K562 (cell line): Measurements from ENCODE around the gene ORMDL3. TPM values are rescaled to one million over a fixed set of nuclear protein-coding genes. Genes with fewer than 3 reads are reported as not detected.

Source experiments
- ATF1 ChIP-seq, 2 experiments: fragments of 450-650 bp in 1 of 2; IDR thresholded peaks; 2 replicates each; pipeline ENCODE4 v1.6.1; 2016; ENCODE audit warnings: missing compliant biosample characterization in 1 of 2, missing genetic modification characterization in 1 of 2
- CAMTA2 ChIP-seq: fragments of 250-450 bp; sonication (Bioruptor Pico); conservative IDR thresholded peaks from 2 replicates; pipeline ENCODE4 v1.5.1; 2022
- CBX5 ChIP-seq: IDR thresholded peaks from 2 replicates; pipeline ENCODE4 v1.6.1; 2014; ENCODE audit warnings: low read depth, borderline replicate concordance
- HDAC2 ChIP-seq: fragments of 450-650 bp; IDR thresholded peaks from 2 replicates; pipeline ENCODE4 v1.6.1; 2016; ENCODE audit warnings: mild to moderate bottlenecking
- HMG20B ChIP-seq: fragments of 250-450 bp; sonication (Bioruptor Pico); IDR thresholded peaks from 2 replicates; pipeline ENCODE4 v1.5.0; 2021; ENCODE audit warnings: mild to moderate bottlenecking
- HNRNPK ChIP-seq: fragments of 200-400 bp; formaldehyde crosslinking; IDR thresholded peaks from one replicate; pipeline ENCODE4 v1.6.1; 2018; ENCODE audit warnings: mild to moderate bottlenecking, low read depth, low read length; ENCODE audit not compliant: poor library complexity, severe bottlenecking
- KDM1A ChIP-seq, 2 experiments: fragments of 450-650 bp; IDR thresholded peaks; 2 replicates each; pipeline ENCODE4 v1.6.1; 2016; ENCODE audit warnings: mild to moderate bottlenecking in 2 of 2
- KDM5B ChIP-seq: fragments of 200-600 bp; sonication (generic); IDR thresholded peaks from 2 replicates; pipeline ENCODE4 v1.6.1; 2012; ENCODE audit warnings: low read depth, mild to moderate bottlenecking, moderate library complexity, low read length, control low read depth, inconsistent platforms; ENCODE audit not compliant: insufficient replicate concordance
- NFYB ChIP-seq: IDR thresholded peaks from 2 replicates; pipeline ENCODE4 v1.6.1; 2011; ENCODE audit warnings: mild to moderate bottlenecking, moderate library complexity; ENCODE audit not compliant: insufficient read length; ENCODE audit errors: extremely low read depth
- POLR2H ChIP-seq: IDR thresholded peaks from 2 replicates; pipeline ENCODE4 v1.6.1; 2016; ENCODE audit warnings: missing genetic modification characterization, low read depth, mild to moderate bottlenecking, control low read depth, missing compliant biosample characterization, moderate library complexity
- PTTG1 ChIP-seq: fragments of 450-650 bp; IDR thresholded peaks from 2 replicates; pipeline ENCODE4 v1.6.1; 2016; ENCODE audit warnings: low read depth, mild to moderate bottlenecking, missing genetic modification characterization, missing compliant biosample characterization
- RBM25 ChIP-seq: fragments of 200-400 bp; formaldehyde crosslinking; IDR thresholded peaks from 2 replicates; pipeline ENCODE4 v1.6.1; 2018; ENCODE audit warnings: low read length, low read depth, moderate library complexity; ENCODE audit not compliant: severe bottlenecking
- TGIF2 ChIP-seq: sonication (generic); formaldehyde crosslinking; IDR thresholded peaks from 2 replicates; pipeline ENCODE4 v1.8.1; 2022; ENCODE audit warnings: mild to moderate bottlenecking, missing genetic modification reagents, moderate library complexity
- U2AF2 ChIP-seq: fragments of 200-400 bp; formaldehyde crosslinking; optimal IDR thresholded peaks from 2 replicates; pipeline ENCODE3; 2017; ENCODE audit warnings: low read depth, mild to moderate bottlenecking, low read length
- WHSC1 ChIP-seq: IDR thresholded peaks from one replicate; pipeline ENCODE4 v1.6.1; 2012; ENCODE audit warnings: low read length, control low read depth, inconsistent platforms
- ZBTB8A ChIP-seq: fragments of 450-650 bp; IDR thresholded peaks from 2 replicates; pipeline ENCODE4 v1.6.1; 2018; ENCODE audit warnings: mild to moderate bottlenecking, moderate library complexity; ENCODE audit not compliant: partially characterized antibody
- ZNF316 ChIP-seq: fragments of 450-650 bp; IDR thresholded peaks from 2 replicates; pipeline ENCODE4 v1.6.1; 2016
- polyA plus RNA-seq, 8 experiments: library from polyadenylated mRNA; depleted of rRNA in 4 of 8; stranded (reverse) in 5 of 8; unstranded in 3 of 8; fragments of >200 nt; fragmentation: Nextera tagmentation in 2 of 8; fragmentation: Illumina TruSeq in 1 of 8; extraction: Ambion mirVana in 2 of 8; extraction: Trizol in 1 of 8; gene quantifications; 2 replicates each; pipeline versions ENCODE4 v1.2.1 to v1.2.3, GENCODE V29; 2011 to 2014; ENCODE audit warnings: inconsistent platforms in 1 of 8, missing spikeins in 1 of 8
- total RNA-seq, 7 experiments: library from RNA; depleted of rRNA in 6 of 7; stranded (reverse); fragments of >200 nt in 6 of 7; fragmentation: Illumina TruSeq in 2 of 7; extraction: Trizol in 2 of 7; gene quantifications; 2 replicates each; pipeline versions ENCODE4 v1.2.1 to v1.2.3, GENCODE V29; 2011 to 2021; ENCODE audit warnings: low replicate concordance in 1 of 7
- TF ChIP-seq, protein P1 (sequence below), 2 experiments: fragments of 450-650 bp; IDR thresholded peaks; 2 replicates each; pipeline ENCODE4 v1.6.1; 2018; ENCODE audit warnings: mild to moderate bottlenecking in 2 of 2, low read depth in 1 of 2; ENCODE audit not compliant: partially characterized antibody in 2 of 2
- TF ChIP-seq, protein P2 (sequence below): fragments of 450-650 bp; conservative IDR thresholded peaks from 2 replicates; pipeline ENCODE4 v1.6.1; 2016; ENCODE audit warnings: missing genetic modification characterization, low read depth, mild to moderate bottlenecking, control low read depth, missing compliant biosample characterization
- TF ChIP-seq, protein P3 (sequence below): fragments of 450-650 bp; conservative IDR thresholded peaks from 2 replicates; pipeline ENCODE4 v1.6.1; 2016; ENCODE audit warnings: missing genetic modification characterization, low read depth, mild to moderate bottlenecking, missing compliant biosample characterization, moderate library complexity

Gene ORMDL3
- total and polyA plus RNA-seq, 9 of the 15 experiments (the other 6 are each of a cell fraction or from before 2014, with no cell fraction given): 2.7 to 57.4 (median 27.1) TPM

DNA sequence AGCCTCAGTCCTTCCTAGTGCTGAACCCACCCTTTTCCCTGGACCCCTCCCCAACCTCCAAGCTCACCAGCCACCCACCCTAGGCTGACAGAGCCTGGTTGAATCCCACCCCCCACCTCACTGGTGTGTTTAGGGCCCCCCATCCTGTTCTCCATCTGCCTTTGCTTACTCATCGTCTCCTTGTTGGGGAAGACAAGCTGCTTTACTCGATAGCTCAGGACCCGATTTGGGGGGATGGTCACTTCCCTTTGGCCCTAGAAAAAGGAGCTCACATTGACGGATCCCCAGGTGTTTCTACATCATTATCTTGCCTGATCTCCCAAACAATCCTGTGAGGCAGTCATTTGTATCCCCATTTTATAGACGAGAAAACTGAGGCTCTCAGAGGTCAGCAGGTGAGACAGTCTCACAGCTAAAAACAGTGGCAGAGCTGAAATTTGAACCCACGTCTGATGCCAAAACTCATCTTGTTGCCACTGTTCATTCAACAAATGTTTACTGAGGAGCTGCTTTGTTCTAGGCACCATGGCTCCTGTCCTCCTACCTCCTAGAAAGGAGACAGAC is 18.5 kb downstream of the ORMDL3 start (continued):
- TF ChIP-seq ATF1 (CRISPR knock-in tag; IDR thresholded peaks at IDR 0.05) (no peak), ATF1 (tag; IDR thresholded peaks at IDR 0.05) (no peak), HDAC2 (0 out of 2 replicates have a peak, but pooled peaks have one; percentile 22), ZBTB8A (no peak), HNRNPK (no peak), POLR2H (tag) (no peak), KDM1A (IDR thresholded peaks at IDR 0.05) (peak; percentile 52 to 75), NFYB (no peak), U2AF2 (no peak), HMG20B (no peak), KDM5B (no peak), CBX5 (no peak), PTTG1 (tag) (no peak), WHSC1 (no peak), RBM25 (peak; percentile 90), TGIF2 (CRISPR knock-in tag) (no peak), CAMTA2 (no peak), ZNF316 (no peak)
- TF ChIP-seq, protein P1, sequence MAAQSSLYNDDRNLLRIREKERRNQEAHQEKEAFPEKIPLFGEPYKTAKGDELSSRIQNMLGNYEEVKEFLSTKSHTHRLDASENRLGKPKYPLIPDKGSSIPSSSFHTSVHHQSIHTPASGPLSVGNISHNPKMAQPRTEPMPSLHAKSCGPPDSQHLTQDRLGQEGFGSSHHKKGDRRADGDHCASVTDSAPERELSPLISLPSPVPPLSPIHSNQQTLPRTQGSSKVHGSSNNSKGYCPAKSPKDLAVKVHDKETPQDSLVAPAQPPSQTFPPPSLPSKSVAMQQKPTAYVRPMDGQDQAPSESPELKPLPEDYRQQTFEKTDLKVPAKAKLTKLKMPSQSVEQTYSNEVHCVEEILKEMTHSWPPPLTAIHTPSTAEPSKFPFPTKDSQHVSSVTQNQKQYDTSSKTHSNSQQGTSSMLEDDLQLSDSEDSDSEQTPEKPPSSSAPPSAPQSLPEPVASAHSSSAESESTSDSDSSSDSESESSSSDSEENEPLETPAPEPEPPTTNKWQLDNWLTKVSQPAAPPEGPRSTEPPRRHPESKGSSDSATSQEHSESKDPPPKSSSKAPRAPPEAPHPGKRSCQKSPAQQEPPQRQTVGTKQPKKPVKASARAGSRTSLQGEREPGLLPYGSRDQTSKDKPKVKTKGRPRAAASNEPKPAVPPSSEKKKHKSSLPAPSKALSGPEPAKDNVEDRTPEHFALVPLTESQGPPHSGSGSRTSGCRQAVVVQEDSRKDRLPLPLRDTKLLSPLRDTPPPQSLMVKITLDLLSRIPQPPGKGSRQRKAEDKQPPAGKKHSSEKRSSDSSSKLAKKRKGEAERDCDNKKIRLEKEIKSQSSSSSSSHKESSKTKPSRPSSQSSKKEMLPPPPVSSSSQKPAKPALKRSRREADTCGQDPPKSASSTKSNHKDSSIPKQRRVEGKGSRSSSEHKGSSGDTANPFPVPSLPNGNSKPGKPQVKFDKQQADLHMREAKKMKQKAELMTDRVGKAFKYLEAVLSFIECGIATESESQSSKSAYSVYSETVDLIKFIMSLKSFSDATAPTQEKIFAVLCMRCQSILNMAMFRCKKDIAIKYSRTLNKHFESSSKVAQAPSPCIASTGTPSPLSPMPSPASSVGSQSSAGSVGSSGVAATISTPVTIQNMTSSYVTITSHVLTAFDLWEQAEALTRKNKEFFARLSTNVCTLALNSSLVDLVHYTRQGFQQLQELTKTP (IDR thresholded peaks at IDR 0.05; ENCODE audit: low read depth in 1 of 2, partially characterized antibody in 2 of 2): no peak
- TF ChIP-seq, protein P2, sequence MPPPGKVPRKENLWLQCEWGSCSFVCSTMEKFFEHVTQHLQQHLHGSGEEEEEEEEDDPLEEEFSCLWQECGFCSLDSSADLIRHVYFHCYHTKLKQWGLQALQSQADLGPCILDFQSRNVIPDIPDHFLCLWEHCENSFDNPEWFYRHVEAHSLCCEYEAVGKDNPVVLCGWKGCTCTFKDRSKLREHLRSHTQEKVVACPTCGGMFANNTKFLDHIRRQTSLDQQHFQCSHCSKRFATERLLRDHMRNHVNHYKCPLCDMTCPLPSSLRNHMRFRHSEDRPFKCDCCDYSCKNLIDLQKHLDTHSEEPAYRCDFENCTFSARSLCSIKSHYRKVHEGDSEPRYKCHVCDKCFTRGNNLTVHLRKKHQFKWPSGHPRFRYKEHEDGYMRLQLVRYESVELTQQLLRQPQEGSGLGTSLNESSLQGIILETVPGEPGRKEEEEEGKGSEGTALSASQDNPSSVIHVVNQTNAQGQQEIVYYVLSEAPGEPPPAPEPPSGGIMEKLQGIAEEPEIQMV (tag): no peak
- TF ChIP-seq, protein P3, sequence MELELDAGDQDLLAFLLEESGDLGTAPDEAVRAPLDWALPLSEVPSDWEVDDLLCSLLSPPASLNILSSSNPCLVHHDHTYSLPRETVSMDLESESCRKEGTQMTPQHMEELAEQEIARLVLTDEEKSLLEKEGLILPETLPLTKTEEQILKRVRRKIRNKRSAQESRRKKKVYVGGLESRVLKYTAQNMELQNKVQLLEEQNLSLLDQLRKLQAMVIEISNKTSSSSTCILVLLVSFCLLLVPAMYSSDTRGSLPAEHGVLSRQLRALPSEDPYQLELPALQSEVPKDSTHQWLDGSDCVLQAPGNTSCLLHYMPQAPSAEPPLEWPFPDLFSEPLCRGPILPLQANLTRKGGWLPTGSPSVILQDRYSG (tag): no peak
